Neural cell (in vitro differentiated cells): Measurements from ENCODE around the gene ACVR1. TPM values are rescaled to one million over a fixed set of nuclear protein-coding genes. Genes with fewer than 3 reads are reported as not detected.

Experiments used
- H2AFZ ChIP-seq: fragments of 200-600, 300-800 bp; sonication (generic), shearing (Covaris generic); 2 replicates; pipeline ENCODE4 v1.6.0; 2014; ENCODE audit warnings: low read depth, mild to moderate bottlenecking, antibody characterized with exemption, low read length, moderate library complexity
- H3F3A ChIP-seq: fragments of 200-600 bp; shearing (Covaris generic); 2 replicates; pipeline ENCODE4 v1.6.1; 2016; ENCODE audit warnings: mild to moderate bottlenecking, moderate library complexity, mixed read lengths, antibody characterized with exemption, low read length; ENCODE audit not compliant: insufficient read depth, poor library complexity, severe bottlenecking
- H3K27ac ChIP-seq: fragments of 200-600, 300-800 bp; sonication (generic), shearing (Covaris generic); 2 replicates; pipeline ENCODE4 v1.5.1; 2014; ENCODE audit warnings: mild to moderate bottlenecking, low read length, moderate library complexity
- H3K27me3 ChIP-seq: fragments of 300-800, 200-600 bp; sonication (generic), shearing (Covaris generic); 2 replicates; pipeline ENCODE4 v1.6.0; 2014; ENCODE audit warnings: mild to moderate bottlenecking, low read depth, low read length, moderate library complexity; ENCODE audit not compliant: insufficient read depth
- H3K36me3 ChIP-seq: fragments of 300-800, 200-600 bp; sonication (generic), shearing (Covaris generic); 2 replicates; pipeline ENCODE4 v1.5.1; 2014; ENCODE audit warnings: mild to moderate bottlenecking, antibody characterized with exemption, low read length, moderate library complexity; ENCODE audit not compliant: insufficient read depth
- H3K4me2 ChIP-seq: fragments of 300-800, 200-600 bp; sonication (generic), shearing (Covaris generic); 2 replicates; pipeline ENCODE4 v1.6.0; 2014; ENCODE audit warnings: mild to moderate bottlenecking, low read length
- H3K4me3 ChIP-seq: fragments of 300-800, 200-600 bp; sonication (generic), shearing (Covaris generic); 2 replicates; pipeline ENCODE4 v1.5.1; 2014; ENCODE audit warnings: mild to moderate bottlenecking, low read length, moderate library complexity
- H3K79me2 ChIP-seq: fragments of 200-600 bp; shearing (Covaris generic); replicated peaks from 2 replicates; pipeline ENCODE4 v1.6.0; 2014; ENCODE audit warnings: mild to moderate bottlenecking, low read length, moderate library complexity; ENCODE audit not compliant: insufficient read depth
- H3K9ac ChIP-seq: fragments of 300-800, 200-600 bp; sonication (generic), shearing (Covaris generic); 2 replicates; pipeline ENCODE4 v1.6.1; 2016; ENCODE audit warnings: mild to moderate bottlenecking, low read length, mixed read lengths
- H3K9me2 ChIP-seq: fragments of 200-600 bp; shearing (Covaris generic); 2 replicates; pipeline ENCODE4 v1.6.1; 2016; ENCODE audit warnings: mild to moderate bottlenecking, low read length, mixed read lengths; ENCODE audit not compliant: insufficient read depth
- H3K9me3 ChIP-seq: fragments of 200-600, 300-800 bp; sonication (generic), shearing (Covaris generic); 2 replicates; pipeline ENCODE4 v1.6.1; 2016; ENCODE audit warnings: mild to moderate bottlenecking, mixed run types, low read length, moderate library complexity, mixed read lengths
- H4K20me1 ChIP-seq: fragments of 200-600 bp; shearing (Covaris generic); 2 replicates; pipeline ENCODE4 v1.6.1; 2016; ENCODE audit warnings: mild to moderate bottlenecking, mixed run types; ENCODE audit not compliant: insufficient read depth
- CTCF ChIP-seq: fragments of 450-650 bp; IDR thresholded peaks from 2 replicates; pipeline ENCODE4 v1.5.1; 2014; ENCODE audit warnings: antibody characterized with exemption, mild to moderate bottlenecking, moderate library complexity; ENCODE audit not compliant: poor library complexity, severe bottlenecking
- EP300 ChIP-seq: fragments of 450-650 bp; conservative IDR thresholded peaks from 2 replicates; pipeline ENCODE4 v1.6.1; 2014; ENCODE audit warnings: antibody characterized with exemption, mild to moderate bottlenecking, moderate library complexity; ENCODE audit not compliant: poor library complexity, severe bottlenecking
- EZH2 ChIP-seq: fragments of 200-600, 300-800 bp; shearing (Covaris generic), sonication (generic); IDR thresholded peaks from 2 replicates; pipeline ENCODE4 v1.6.1; 2014; ENCODE audit warnings: antibody characterized with exemption, low read length, borderline replicate concordance, mild to moderate bottlenecking; ENCODE audit not compliant: insufficient read depth, poor library complexity, severe bottlenecking
- MXI1 ChIP-seq: fragments of 450-650 bp; conservative IDR thresholded peaks from 2 replicates; pipeline ENCODE4 v1.6.1; 2014; ENCODE audit warnings: antibody characterized with exemption, mild to moderate bottlenecking; ENCODE audit not compliant: poor library complexity, severe bottlenecking
- POLR2AphosphoS5 ChIP-seq: IDR thresholded peaks from 2 replicates; pipeline ENCODE4 v1.6.1; 2012
- RAD21 ChIP-seq: fragments of 450-650 bp; conservative IDR thresholded peaks from 2 replicates; pipeline ENCODE4 v1.6.1; 2014; ENCODE audit warnings: antibody characterized with exemption, mild to moderate bottlenecking, moderate library complexity
- REST ChIP-seq: IDR thresholded peaks from 2 replicates; pipeline ENCODE4 v1.6.1; 2012; ENCODE audit warnings: borderline replicate concordance
- SMC3 ChIP-seq: fragments of 450-650 bp; conservative IDR thresholded peaks from 2 replicates; pipeline ENCODE4 v1.6.1; 2014; ENCODE audit warnings: antibody characterized with exemption, mild to moderate bottlenecking, moderate library complexity; ENCODE audit not compliant: poor library complexity
- TAF1 ChIP-seq: IDR thresholded peaks from 2 replicates; pipeline ENCODE4 v1.6.1; 2012; ENCODE audit warnings: low read depth
- polyA minus RNA-seq: library from RNA; depleted of rRNA, polyadenylated mRNA; stranded (reverse); fragments of >200 nt; gene quantifications from 2 replicates; pipeline ENCODE4 v1.2.3, GENCODE V29; 2014
- polyA plus RNA-seq: library from polyadenylated mRNA; depleted of rRNA; stranded (reverse); fragments of >200 nt; gene quantifications from 2 replicates; pipeline ENCODE4 v1.2.3, GENCODE V29; 2014

The ACVR1 gene
- 4.0 and 4.7 TPM in 2 replicates for polyA plus RNA-seq
- polyA minus RNA-seq = 6.1 and 8.9 TPM in 2 replicates

GRCh38 chr2:157876066-157876785, at the start of gene ACVR1:
TSS of gene ACVR1 (minus strand) at chr2:157876330. CDS start at chr2:157799493, 76,837 bp downstream.
- Histone ChIP-seq H3K36me3 (no peaks in the 10 kb centered on the region), H3K4me2 (peak within 1 kb of the TSS; percentile 78), H3K79me2 (peaks cover 34% of the 10 kb centered on the region), H2AFZ (peak within 1 kb of the TSS; percentile 51), H3K9ac (peak within 1 kb of the TSS; percentile 79), H3K27me3 (no peaks in the 10 kb centered on the region), H3F3A (no peaks in the 10 kb centered on the region), H4K20me1 (no peaks in the 10 kb centered on the region), H3K27ac (peak within 1 kb of the TSS; percentile 80), H3K9me3 (no peaks in the 10 kb centered on the region), H3K4me3 (peak within 1 kb of the TSS; percentile 74), H3K9me2 (no peaks in the 10 kb centered on the region)
- TF ChIP-seq CTCF (peak; percentile 59), MXI1 (no peak), REST (peak; percentile 46), TAF1 (peak; percentile 71), EZH2 (no peak), POLR2AphosphoS5 (peak; percentile 67), RAD21 (no peak), EP300 (peak; percentile 43), SMC3 (no peak)

GRCh38 chr2:157925071-157925470, 48.9 kb upstream of the ACVR1 start:
- Histone ChIP-seq H3K79me2 (no peaks in the 10 kb centered on the region), H3K4me2 (no peak overlapping the region), H3K27ac (no peak overlapping the region), H3K9me2 (no peaks in the 10 kb centered on the region), H3K9ac (no peak overlapping the region), H3K27me3 (peaks cover 27% of the 10 kb centered on the region), H3K9me3 (peaks cover 8% of the 10 kb centered on the region), H3K4me3 (no peak overlapping the region), H4K20me1 (no peaks in the 10 kb centered on the region), H3K36me3 (no peaks in the 10 kb centered on the region), H2AFZ (no peak overlapping the region), H3F3A (no peaks in the 10 kb centered on the region)
- TF ChIP-seq SMC3 (no peak), TAF1 (no peak), POLR2AphosphoS5 (no peak), MXI1 (no peak), EZH2 (no peak), RAD21 (no peak)
